Cardiac atrium fibroblast (primary cell): ENCODE results near the gene IL6R. TPM values are rescaled to one million over a fixed set of nuclear protein-coding genes. Genes with fewer than 3 reads are reported as not detected.

Source experiments
- total RNA-seq: library from RNA; depleted of rRNA; stranded (reverse); fragments of >200 nt; gene quantifications from 2 replicates; pipeline ENCODE4 v1.2.3, GENCODE V29; 2015

IL6R gene
- total RNA-seq: 5.6 and 7.5 TPM in 2 replicates

GRCh38 chr1:154404984-154405746 is at the start of gene IL6R:
Gene IL6R, plus strand, starts transcription at chr1:154405343. Its CDS starts 287 bp downstream, at chr1:154405630.

GRCh38 chr1:154502066-154502743 is 97.1 kb downstream of the IL6R start, which contains the start of the genes SHE and TDRD10:
Gene SHE, minus strand, starts transcription at chr1:154502412. Its CDS starts 386 bp downstream, at chr1:154502026.
Gene TDRD10, plus strand, starts transcription at chr1:154502219. Its CDS starts 4,685 bp downstream, at chr1:154506904.

Other genes with a start within 250 kb of the IL6R start
- 447 and 499 TPM in 2 replicates for gene TPM3, start 213.2 kb upstream of the IL6R start, total RNA-seq
- not detected in 2 replicates for gene CFAP141, start 199.0 kb upstream of the IL6R start, total RNA-seq
- gene UBAP2L, start 184.4 kb upstream of the IL6R start, total RNA-seq: 76.2 and 78.2 TPM in 2 replicates
- gene HAX1, start 132.7 kb upstream of the IL6R start, total RNA-seq: 112 and 131 TPM in 2 replicates
- not detected in 2 replicates for gene AQP10, start 84.2 kb upstream of the IL6R start, total RNA-seq
- gene ATP8B2, start 79.8 kb upstream of the IL6R start, total RNA-seq: 64.4 and 93.8 TPM in 2 replicates
- gene TDRD10, start 96.9 kb downstream of the IL6R start, total RNA-seq: 0.54 TPM in 1 of 2 replicates, not detected in the other
- 0.97 and 4.3 TPM in 2 replicates for gene SHE, start 97.1 kb downstream of the IL6R start, total RNA-seq
- 30.6 and 35.7 TPM in 2 replicates for gene UBE2Q1, start 153.3 kb downstream of the IL6R start, total RNA-seq
- not detected in 2 replicates for gene CHRNB2, start 162.4 kb downstream of the IL6R start, total RNA-seq
- gene ADAR, start 202.8 kb downstream of the IL6R start, total RNA-seq: 48.0 and 65.8 TPM in 2 replicates